HG03432 (cell line): ENCODE results near the gene MEF2A.
A peak's percentile ranks its signal among the peaks of the same experiment; 100 is the strongest.

Experiments
- ATAC-seq: cut with Tn5 transposase; IDR thresholded peaks from one replicate; pipeline ENCODE4 v1.9.1; 2021; ENCODE audit warnings: mild to moderate bottlenecking, moderate library complexity; ENCODE audit not compliant: unreplicated experiment

Gene MEF2A

DNA sequence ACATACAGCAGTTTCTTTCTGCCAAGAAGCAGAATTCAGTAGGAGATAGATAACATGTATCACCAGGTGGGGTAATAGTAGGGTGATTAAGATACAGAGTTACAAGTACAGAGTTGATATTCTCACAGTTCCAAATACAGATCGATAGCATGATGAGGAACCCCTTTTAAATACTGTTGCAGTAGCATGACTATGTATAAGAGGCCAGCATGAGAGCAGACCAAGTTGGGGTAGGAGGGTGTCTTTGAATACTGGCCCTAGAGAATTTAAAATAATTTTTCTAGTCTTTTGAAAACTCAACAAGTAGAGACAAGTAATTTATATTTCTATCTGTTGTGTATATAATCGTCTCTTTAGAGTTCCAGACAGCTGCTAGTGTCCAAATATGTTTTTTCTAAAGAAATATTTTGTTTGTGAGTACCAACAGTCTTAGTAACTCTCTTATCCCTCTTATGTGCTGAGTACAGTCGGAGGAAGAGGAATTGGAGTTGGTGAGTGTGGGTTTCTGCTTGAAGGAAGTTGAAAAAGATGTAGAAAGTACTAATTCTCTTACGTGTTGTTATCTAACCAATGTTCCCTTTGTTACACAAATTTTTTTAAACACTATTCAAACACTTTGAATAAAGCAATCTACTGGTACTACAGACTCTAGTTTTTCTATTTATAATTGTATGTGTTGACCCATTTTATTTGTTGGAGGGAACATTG is 137.3 kb downstream of the MEF2A start:
- no peak for ATAC-seq

DNA sequence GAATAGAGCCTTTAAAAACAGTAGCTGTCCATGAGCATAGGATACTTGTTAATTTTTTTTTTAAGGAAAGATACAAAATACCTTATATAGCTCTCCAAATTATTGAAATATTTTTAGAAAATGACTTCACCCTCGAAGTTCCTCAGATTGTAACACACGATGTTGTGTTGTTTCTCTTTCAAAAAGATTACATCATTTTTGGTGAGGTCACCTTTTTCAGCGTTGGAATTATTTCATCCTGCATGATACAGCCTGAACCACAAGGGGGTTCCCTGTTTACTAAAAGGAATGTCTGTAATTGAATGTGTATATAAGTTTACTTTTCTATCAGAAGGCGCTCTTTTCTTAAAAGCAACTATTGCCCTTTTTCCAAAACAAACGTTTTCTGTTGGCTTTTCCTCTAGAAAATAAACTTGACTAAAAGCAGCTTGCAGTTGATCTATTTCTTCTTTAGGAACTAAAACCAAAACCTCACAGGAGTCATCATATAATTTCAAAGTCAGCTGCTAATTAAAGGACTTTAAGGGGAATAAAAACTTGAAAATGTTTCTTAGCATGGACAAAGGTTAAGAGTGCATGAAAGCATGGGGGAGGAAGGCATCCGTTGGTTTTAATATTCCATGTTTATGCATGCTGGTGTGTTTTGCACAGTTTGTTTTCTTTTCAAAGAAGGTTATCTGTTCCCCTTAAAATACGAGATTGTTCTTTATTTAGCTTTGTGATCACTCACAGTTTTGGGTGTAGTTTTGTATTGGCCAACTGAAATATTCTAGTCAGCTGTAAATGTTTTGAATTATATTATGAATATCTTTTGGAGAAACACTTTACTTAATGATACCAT is 138.0 kb downstream of the MEF2A start:
- ATAC-seq = peak; percentile 64

DNA sequence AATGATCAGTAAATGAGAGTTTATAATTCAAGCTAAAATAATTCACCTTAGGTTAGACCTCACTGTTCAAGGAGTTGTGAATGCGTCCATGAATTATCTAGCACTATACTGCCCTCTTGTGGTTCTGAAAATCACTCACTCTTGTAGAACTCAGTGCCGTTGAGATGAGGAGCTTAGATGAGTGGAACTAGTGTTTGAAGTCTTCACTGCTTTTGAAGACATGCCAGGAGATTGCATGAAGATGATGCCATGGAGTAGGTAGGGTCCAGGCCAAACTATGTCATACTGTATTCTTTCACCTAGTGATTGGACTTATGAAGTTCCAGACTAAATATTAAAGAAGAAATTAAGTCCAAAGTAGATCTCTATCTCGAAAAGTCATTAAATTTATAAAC is 138.7 kb downstream of the MEF2A start:
- ATAC-seq = peak; percentile 76

GRCh38 chr15:99706557-99707303 is 140.9 kb downstream of the MEF2A start:
- ATAC-seq = no peak

DNA sequence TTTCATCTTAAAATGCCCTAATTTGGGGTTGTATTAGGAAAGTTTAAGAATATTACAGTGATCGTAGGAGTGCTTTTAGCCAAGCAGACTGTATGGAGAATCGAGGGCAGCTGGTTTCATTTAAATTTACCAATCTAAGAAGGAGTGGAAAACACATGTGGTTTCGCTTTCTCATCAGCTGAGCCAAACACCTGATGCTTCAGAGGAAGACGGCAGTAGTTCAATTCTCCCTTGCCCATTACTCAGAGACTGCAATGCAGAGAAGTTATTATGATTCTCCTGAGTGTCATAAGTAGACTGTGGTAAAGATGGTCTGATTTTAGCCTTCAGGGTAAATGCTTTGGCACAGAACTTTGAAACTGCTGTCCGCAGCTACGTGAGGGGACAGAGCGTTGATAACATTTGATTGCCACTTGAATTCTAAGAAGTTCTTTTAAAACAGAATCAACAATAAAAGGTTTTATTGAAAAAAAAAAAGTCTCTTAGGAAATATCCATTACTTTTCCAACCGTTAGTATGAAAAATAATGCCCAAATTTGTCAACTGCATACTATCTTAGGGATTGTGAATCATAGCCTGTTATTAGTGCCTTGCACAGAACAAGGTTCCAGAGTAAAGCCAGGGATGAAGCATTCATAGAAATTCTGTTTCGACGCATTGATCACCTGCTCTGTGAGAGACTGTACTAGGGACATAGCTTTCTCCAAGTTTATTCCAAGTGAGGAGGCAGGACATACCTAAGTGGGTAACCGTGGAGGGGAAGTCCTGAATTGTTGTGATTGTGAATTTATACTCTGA is 141.9 kb downstream of the MEF2A start:
- no peak for ATAC-seq

GRCh38 chr15:99708563-99708962 is 142.8 kb downstream of the MEF2A start:
- ATAC-seq = no peak

DNA sequence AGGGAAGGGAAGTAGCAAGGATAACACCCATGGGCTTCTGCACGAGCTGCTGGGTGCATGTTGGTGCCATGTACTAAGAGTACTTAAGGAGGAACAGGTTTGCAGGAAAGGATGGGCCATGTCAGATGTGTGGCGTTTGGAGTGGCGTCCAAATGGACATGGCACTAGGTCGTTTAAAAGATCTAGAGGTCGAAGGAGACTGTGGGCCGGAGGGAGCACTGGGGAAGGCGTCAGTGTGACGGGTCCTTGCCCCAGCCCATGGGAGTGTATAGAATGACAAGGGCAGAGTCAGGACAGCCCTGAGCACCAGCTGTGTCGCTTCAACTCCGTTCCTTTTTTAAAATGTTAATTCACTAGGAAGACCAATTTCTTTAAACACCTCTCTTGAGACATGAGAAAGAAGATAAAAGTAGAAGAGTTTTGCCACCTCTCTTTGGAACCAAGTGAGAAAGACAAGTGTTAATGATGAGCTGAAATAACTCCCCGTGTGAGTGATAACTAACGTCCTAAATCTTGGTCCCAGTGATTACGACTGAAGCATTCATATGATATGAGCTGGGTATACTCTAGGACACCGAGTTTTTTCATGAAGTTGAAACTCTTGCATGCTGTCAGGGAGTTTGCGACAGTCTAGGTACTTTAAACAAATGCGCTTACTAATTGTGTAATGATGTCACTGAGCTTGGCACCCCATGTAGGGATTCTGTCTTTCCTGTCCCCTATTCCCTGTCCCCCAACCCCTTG is 143.6 kb downstream of the MEF2A start:
- ATAC-seq = no peak

GRCh38 chr15:99711625-99712024 is 145.8 kb downstream of the MEF2A start:
- ATAC-seq = no peak

DNA sequence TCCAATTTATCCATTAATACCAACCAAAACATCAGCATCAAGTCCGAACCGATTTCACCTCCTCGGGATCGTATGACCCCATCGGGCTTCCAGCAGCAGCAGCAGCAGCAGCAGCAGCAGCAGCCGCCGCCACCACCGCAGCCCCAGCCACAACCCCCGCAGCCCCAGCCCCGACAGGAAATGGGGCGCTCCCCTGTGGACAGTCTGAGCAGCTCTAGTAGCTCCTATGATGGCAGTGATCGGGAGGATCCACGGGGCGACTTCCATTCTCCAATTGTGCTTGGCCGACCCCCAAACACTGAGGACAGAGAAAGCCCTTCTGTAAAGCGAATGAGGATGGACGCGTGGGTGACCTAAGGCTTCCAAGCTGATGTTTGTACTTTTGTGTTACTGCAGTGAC is 146.6 kb downstream of the MEF2A start:
- ATAC-seq = no peak

- no peak for ATAC-seq
Observed at GRCh38 chr15:99716540-99717095, 150.8 kb downstream of the MEF2A start.

DNA sequence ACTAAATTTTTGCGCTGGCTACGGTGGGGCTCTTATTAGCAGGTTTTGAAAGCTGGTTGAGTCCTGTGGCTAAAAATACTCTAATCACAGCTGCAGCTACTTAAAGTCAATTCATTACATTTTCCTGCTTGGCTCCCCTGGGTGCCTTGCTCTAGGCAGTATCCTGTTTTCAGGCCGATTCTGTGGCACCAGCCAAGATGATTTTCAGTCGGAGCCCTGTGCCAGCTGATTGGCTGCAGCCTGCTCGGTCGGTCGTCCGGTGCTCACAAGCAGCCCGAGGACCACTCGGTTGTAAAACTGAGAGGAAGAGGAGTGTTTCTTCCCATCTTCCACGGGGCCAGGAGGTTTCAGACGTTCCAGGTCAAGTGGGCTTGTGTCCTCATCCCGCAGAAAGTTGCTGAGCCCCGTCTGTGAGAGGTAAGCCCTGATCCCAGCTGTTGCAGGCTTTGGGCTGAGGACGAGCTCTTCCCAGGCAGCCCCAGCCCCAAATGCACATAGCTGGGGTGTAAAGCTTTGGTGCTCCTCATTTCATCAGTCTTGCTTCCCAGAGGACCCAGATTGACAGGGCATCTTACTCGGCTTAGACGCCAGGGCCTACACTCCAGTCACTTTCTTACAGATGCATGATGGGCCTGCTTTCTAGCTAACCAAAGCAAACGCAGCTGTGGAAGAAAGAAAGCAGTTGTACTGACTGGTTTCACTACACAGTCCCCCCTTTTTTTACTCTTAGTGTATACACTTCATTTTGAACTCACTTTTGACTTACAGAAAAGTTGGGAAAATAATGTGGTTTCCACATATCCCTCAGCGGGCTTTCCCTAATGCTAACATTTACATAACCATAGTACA is 151.6 kb downstream of the MEF2A start:
- ATAC-seq = peak; percentile 34

GRCh38 chr15:99718421-99718820 is 152.6 kb downstream of the MEF2A start:
- no peak for ATAC-seq

DNA sequence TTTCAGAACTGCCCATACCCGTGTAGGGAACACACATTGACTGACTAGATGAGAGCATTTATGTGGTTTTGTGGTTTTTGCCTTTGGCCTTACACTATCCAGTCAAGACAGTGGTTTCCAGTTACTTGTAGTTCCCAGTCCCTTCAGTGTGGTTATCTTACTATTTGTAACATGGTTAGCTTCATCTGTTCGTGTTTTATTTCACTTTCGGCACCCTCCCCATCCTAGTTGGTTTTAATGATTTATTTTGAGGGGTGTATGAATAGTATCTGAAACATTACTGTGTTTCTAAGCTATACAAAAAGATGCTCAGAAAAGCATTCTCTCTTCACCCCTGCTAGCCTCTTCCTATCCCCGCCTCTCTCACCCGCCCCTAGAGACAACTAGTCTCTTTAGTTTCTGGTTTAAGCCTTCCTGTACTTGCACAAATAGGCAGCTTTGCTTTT is 153.3 kb downstream of the MEF2A start:
- peak; percentile 77 for ATAC-seq

DNA sequence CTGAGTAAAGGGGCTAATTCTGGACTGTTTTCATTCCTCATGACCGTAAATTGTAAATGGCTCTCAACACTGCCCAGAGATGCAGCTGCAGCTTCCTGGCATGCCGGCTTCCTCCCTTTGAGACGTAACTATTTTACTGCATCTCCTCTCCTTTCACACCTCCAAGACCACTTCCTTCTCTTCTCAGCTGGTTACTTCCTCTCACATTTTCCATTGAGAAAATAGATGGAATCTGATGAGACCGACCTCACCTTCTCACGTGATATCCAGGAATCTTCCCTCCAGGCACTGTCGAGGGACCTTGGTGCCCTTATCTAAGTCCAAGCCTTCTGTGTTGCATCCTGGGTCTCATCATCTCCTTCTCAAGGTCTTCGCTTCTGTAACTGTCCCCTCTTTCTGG is 154.7 kb downstream of the MEF2A start:
- ATAC-seq = no peak

DNA sequence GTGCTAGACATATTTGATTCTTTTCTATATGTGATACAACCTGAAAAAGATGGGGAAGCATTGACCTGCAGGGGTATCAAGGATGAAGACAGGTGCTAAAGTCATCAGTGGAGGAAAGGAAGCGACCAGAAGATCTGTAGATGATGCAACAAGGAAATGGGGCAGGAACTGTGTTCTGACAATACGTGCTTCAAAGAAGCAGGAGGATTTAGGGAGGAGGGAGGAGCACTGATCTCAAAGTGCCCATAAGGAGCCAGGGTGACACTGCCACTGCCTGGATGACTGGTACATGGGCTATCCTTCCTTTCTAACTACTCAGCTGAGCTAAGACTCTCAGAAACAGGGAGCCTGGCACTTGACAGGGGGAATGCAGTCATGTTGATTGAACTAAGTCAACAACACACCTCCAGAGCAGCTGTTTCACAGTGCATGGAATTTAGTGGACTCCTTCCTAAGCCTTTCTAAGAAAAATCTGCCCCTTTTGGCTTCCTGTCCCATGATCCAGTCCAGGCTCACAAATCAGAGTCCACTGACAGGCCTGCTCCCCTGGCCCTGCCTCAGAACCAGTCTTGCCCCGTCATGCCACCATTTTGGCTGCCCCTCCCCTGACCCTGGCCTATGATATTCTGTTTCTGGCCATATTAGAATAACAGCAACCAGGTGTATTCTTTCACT is 155.5 kb downstream of the MEF2A start:
- no peak for ATAC-seq

DNA sequence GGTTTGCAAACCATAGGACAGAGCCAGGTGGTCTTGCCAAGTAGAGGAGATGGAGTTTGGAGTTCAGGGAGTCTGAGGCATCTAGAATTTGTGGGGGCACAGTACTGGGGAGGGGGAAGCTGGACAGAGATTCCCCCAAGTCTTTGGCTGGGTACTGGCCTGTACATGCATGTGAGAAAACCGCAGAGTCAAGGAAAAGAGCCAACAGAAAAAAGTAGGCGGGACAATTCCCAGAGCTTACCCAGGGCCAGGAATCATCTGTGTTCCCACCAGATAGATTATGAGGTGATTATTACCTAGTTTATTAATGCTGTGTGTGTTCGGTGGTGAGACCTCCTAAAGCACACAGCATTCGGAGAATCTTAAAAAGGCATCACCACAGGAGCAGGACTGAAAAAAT is 156.1 kb downstream of the MEF2A start:
- no peak for ATAC-seq

- ATAC-seq = no peak
Observed at GRCh38 chr15:99722406-99722805, 156.6 kb downstream of the MEF2A start.

- ATAC-seq = no peak
Observed at GRCh38 chr15:99726333-99726732, 160.5 kb downstream of the MEF2A start.
